Cardiac fibroblast (primary cell): ENCODE measurements around the gene PPARA.

Source experiments
- DNase-seq, 2 donors: peaks; one replicate each; pipeline versions ENCODE4 v3.0.0 to v3.0.0-alpha.2; 2010; ENCODE audit warnings: low read depth in 2 of 2
- H3K4me3 ChIP-seq, 2 donors: replicated peaks in 1 of 2; 1 replicate in 1 of 2; 2 replicates in 1 of 2; pipeline ENCODE4 v1.5.1; 2011; ENCODE audit warnings: low read depth in 2 of 2, low read length in 2 of 2, mild to moderate bottlenecking in 2 of 2, moderate library complexity in 1 of 2
- CTCF ChIP-seq: IDR thresholded peaks from one replicate; pipeline ENCODE4 v1.5.1; 2011; ENCODE audit warnings: low read depth, mild to moderate bottlenecking, low read length, inconsistent platforms

Gene PPARA

GRCh38 chr22:46113910-46114517 is 36.3 kb upstream of the PPARA start:
- no peak for TF ChIP-seq CTCF
- H3K4me3 ChIP-seq, result no peak overlapping the region
- DNase-seq, result peak in 1 of 2 donors; percentile 20

- DNase-seq, result peak in 1 of 2 donors; percentile 29
- no peak for TF ChIP-seq CTCF
- no peak overlapping the region for H3K4me3 ChIP-seq
Measured at GRCh38 chr22:46114518-46115387, 35.6 kb upstream of the PPARA start.

- DNase-seq, result peak in 1 of 2 donors; percentile 42
- no peak for TF ChIP-seq CTCF
- no peak overlapping the region for H3K4me3 ChIP-seq
Measured at GRCh38 chr22:46115388-46115678, 35.0 kb upstream of the PPARA start.

- TF ChIP-seq CTCF, result no peak
- no peak for DNase-seq
- H3K4me3 ChIP-seq, result no peak overlapping the region
Measured at GRCh38 chr22:46115755-46116490, 34.4 kb upstream of the PPARA start.

- TF ChIP-seq CTCF, result peak; percentile 58
Measured at GRCh38 chr22:46116491-46116958, 33.8 kb upstream of the PPARA start.

GRCh38 chr22:46117206-46118199 is 32.8 kb upstream of the PPARA start:
- H3K4me3 ChIP-seq, result no peak overlapping the region
- peak in 1 of 2 donors; percentile 33 for DNase-seq
- no peak for TF ChIP-seq CTCF

More at GRCh38 chr22:46116491-46116958, 33.8 kb upstream of the PPARA start:
- DNase-seq, result peak; percentile 77 to 91
- H3K4me3 ChIP-seq, result no peak overlapping the region
